SK-N-SH (cell line): ENCODE data around the gene ARHGEF12. TPM values are rescaled to one million over a fixed set of nuclear protein-coding genes. Genes with fewer than 3 reads are reported as not detected.

Source experiments
- CTCF ChIA-PET: fragments of 300-600, 350-600 bp; formaldehyde crosslinking; extraction: SDS; loops from one replicate; lab custom pipeline; 2021; lab: Yijun Ruan, JAX
- POLR2A ChIA-PET: fragments of 350-600 bp; sonication (Branson Sonifier 250); formaldehyde crosslinking; extraction: SDS; loops from one replicate; lab custom pipeline; 2020; ENCODE audit warnings: antibody characterized with exemption, inconsistent platforms; lab: Yijun Ruan, JAX
- DNase-seq: peaks from one replicate; pipeline ENCODE4 v3.0.0; 2012
- H2AFZ ChIP-seq: fragments of 200-600 bp; sonication (generic); 2 replicates; pipeline ENCODE4 v1.8.1; 2016; ENCODE audit warnings: antibody characterized with exemption, mild to moderate bottlenecking, low read depth
- H3F3A ChIP-seq: fragments of 200-600 bp; sonication (generic); replicated peaks from 2 replicates; pipeline ENCODE3; 2016; ENCODE audit warnings: antibody characterized with exemption, mild to moderate bottlenecking; ENCODE audit not compliant: insufficient read depth
- H3K27ac ChIP-seq, 2 experiments: fragments of 200-500 bp in 1 of 2; fragments of 200-600 bp in 1 of 2; sonication (Bioruptor generic) in 1 of 2; sonication (generic), shearing (Covaris generic) in 1 of 2; 2 replicates each; pipeline versions ENCODE4 v1.5.1 to v1.6.1; 2014 to 2016; ENCODE audit warnings: low read depth in 2 of 2, inconsistent platforms in 1 of 2, low read length in 1 of 2, mild to moderate bottlenecking in 1 of 2, mixed read lengths in 1 of 2
- H3K27me3 ChIP-seq: fragments of 200-600 bp; sonication (generic), shearing (Covaris generic); 2 replicates; pipeline ENCODE4 v1.6.1; 2016; ENCODE audit warnings: mixed run types; ENCODE audit not compliant: insufficient read depth
- H3K36me3 ChIP-seq, 2 experiments: fragments of 200-500 bp in 1 of 2; fragments of 200-600 bp in 1 of 2; sonication (Bioruptor generic) in 1 of 2; sonication (generic) in 1 of 2; replicated peaks in 1 of 2; 2 replicates each; pipeline versions ENCODE3 to v1.5.1; 2014 to 2016; ENCODE audit warnings: low read length in 1 of 2, mild to moderate bottlenecking in 1 of 2; ENCODE audit not compliant: insufficient read depth in 2 of 2, control insufficient read depth in 1 of 2
- H3K4me1 ChIP-seq, 2 experiments: fragments of 200-500 bp in 1 of 2; fragments of 200-600 bp in 1 of 2; sonication (Bioruptor generic) in 1 of 2; sonication (generic), shearing (Covaris generic) in 1 of 2; 2 replicates each; pipeline versions ENCODE4 v1.5.1 to v1.6.1; 2014 to 2016; ENCODE audit warnings: low read depth in 1 of 2, low read length in 1 of 2, mixed run types in 1 of 2; ENCODE audit not compliant: insufficient read depth in 2 of 2, control insufficient read depth in 1 of 2
- H3K4me2 ChIP-seq: fragments of 200-600 bp; sonication (generic), shearing (Covaris generic); 2 replicates; pipeline ENCODE4 v1.6.1; 2017; ENCODE audit warnings: mixed run types
- H3K4me3 ChIP-seq, 2 experiments: fragments of 200-500 bp in 1 of 2; fragments of 200-600 bp in 1 of 2; sonication (Bioruptor generic) in 1 of 2; sonication (generic), shearing (Covaris generic) in 1 of 2; 2 replicates each; pipeline versions ENCODE4 v1.5.1 to v1.8.1; 2014 to 2016; ENCODE audit warnings: low read depth in 2 of 2, inconsistent platforms in 1 of 2, low read length in 1 of 2, mild to moderate bottlenecking in 1 of 2, mixed read lengths in 1 of 2, moderate library complexity in 1 of 2
- H3K79me2 ChIP-seq: fragments of 200-600 bp; sonication (generic); 2 replicates; pipeline ENCODE4 v1.8.1; 2017; ENCODE audit warnings: mild to moderate bottlenecking; ENCODE audit not compliant: insufficient read depth
- H3K9ac ChIP-seq: fragments of 200-600 bp; sonication (generic); 2 replicates; pipeline ENCODE4 v1.6.1; 2017; ENCODE audit warnings: mixed run types
- H3K9me2 ChIP-seq: fragments of 200-600 bp; sonication (generic); 2 replicates; pipeline ENCODE4 v1.6.1; 2017; ENCODE audit warnings: mixed run types
- H3K9me3 ChIP-seq: fragments of 200-600 bp; sonication (generic); 2 replicates; pipeline ENCODE4 v1.6.1; 2017; ENCODE audit warnings: mixed run types, mild to moderate bottlenecking, moderate library complexity
- H4K20me1 ChIP-seq: fragments of 200-600 bp; sonication (generic); 2 replicates; pipeline ENCODE4 v1.6.1; 2017; ENCODE audit warnings: mild to moderate bottlenecking, mixed run types; ENCODE audit not compliant: insufficient read depth
- CHD2 ChIP-seq: fragments of 150-350 bp; IDR thresholded peaks from 2 replicates; pipeline ENCODE4 v1.6.1; 2018; ENCODE audit warnings: low read length; ENCODE audit not compliant: partially characterized antibody
- CTCF ChIP-seq: fragments of 200-600 bp; sonication (generic); IDR thresholded peaks from 2 replicates; pipeline ENCODE4 v1.6.1; 2017; ENCODE audit warnings: antibody characterized with exemption, mild to moderate bottlenecking, moderate library complexity
- ELF1 ChIP-seq: IDR thresholded peaks from 2 replicates; pipeline ENCODE4 v1.4.0; 2012
- FOXJ3 ChIP-seq: sonication (generic); formaldehyde crosslinking; IDR thresholded peaks from 2 replicates; pipeline ENCODE4 v1.5.1; 2020; ENCODE audit warnings: mild to moderate bottlenecking, missing genetic modification reagents
- IRF3 ChIP-seq: fragments of 150-350 bp; IDR thresholded peaks from 2 replicates; pipeline ENCODE4 v1.6.1; 2016; ENCODE audit warnings: mild to moderate bottlenecking, low read depth, low read length
- JUND ChIP-seq: IDR thresholded peaks from 2 replicates; pipeline ENCODE4 v1.4.0; 2012
- MXI1 ChIP-seq: IDR thresholded peaks from 2 replicates; pipeline ENCODE4 v1.6.1; 2012; ENCODE audit warnings: mild to moderate bottlenecking, low read depth, low read length, improper control_type of control experiment
- PBX3 ChIP-seq: IDR thresholded peaks from 2 replicates; pipeline ENCODE4; 2012
- RAD21 ChIP-seq: IDR thresholded peaks from 2 replicates; pipeline ENCODE4 v1.6.1; 2012; ENCODE audit warnings: mild to moderate bottlenecking, low read length
- RCOR1 ChIP-seq: fragments of 150-350 bp; IDR thresholded peaks from 2 replicates; pipeline ENCODE4 v1.6.1; 2017; ENCODE audit warnings: antibody characterized with exemption, low read length
- REST ChIP-seq: IDR thresholded peaks from 2 replicates; pipeline ENCODE4 v1.6.1; 2012; ENCODE audit warnings: mild to moderate bottlenecking, low read depth, low read length, moderate library complexity
- RFX5 ChIP-seq: IDR thresholded peaks from 2 replicates; pipeline ENCODE4 v1.6.1; 2012; ENCODE audit warnings: mild to moderate bottlenecking, improper control_type of control experiment, low read length
- RXRA ChIP-seq: IDR thresholded peaks from 2 replicates; pipeline ENCODE4 v1.4.0; 2012; ENCODE audit warnings: low read depth, mild to moderate bottlenecking, borderline replicate concordance
- SMC3 ChIP-seq: IDR thresholded peaks from 2 replicates; pipeline ENCODE4 v1.6.1; 2012; ENCODE audit warnings: low read depth, low read length, improper control_type of control experiment
- USF1 ChIP-seq: IDR thresholded peaks from 2 replicates; pipeline ENCODE4 v1.4.0; 2012; ENCODE audit warnings: low read depth, borderline replicate concordance
- YY1 ChIP-seq: IDR thresholded peaks from 2 replicates; pipeline ENCODE4 v1.4.0; 2012; ENCODE audit warnings: low read depth, mild to moderate bottlenecking
- ZBTB33 ChIP-seq: IDR thresholded peaks from 2 replicates; pipeline ENCODE4 v1.4.0; 2012; ENCODE audit warnings: low read depth, borderline replicate concordance
- WGBS: methylation state at CpG from one replicate; pipeline ENCODE4 v1.1.6; 2017; ENCODE audit warnings: low lambda C conversion rate; 5-methylcytosine and 5-hydroxymethylcytosine counted together
- polyA plus RNA-seq, 3 experiments: library from polyadenylated mRNA; depleted of rRNA; stranded (reverse); fragments of >200 nt; gene quantifications; 2 replicates each; pipeline ENCODE4 v1.2.3, GENCODE V29; 2012

Gene ARHGEF12
- polyA plus RNA-seq, 1 of the 3 experiments (the other 2 are of a cell fraction), result 12.3 TPM

- Histone ChIP-seq H3K4me1 (peaks cover 0 to 13% of the 10 kb centered on the region in 2 experiments; a peak in 1 of 4 replicates), H3K4me2 (no peak overlapping the region), H4K20me1 (no peaks in the 10 kb centered on the region), H3K4me3 (no peak overlapping the region), H3K9me2 (no peaks in the 10 kb centered on the region), H3K79me2 (no peaks in the 10 kb centered on the region), H3K27ac (no peak overlapping the region), H3K9me3 (no peaks in the 10 kb centered on the region), H3F3A (no peaks in the 10 kb centered on the region), H3K36me3 (no peaks in the 10 kb centered on the region), H2AFZ (no peak overlapping the region), H3K9ac (no peak overlapping the region)
- ChIA-PET POLR2A (no interaction called here), CTCF (interaction anchor here (0.7 to 8.0 kb wide), 5 partner anchors 10 to 279 kb away, joined by 3 to 56 read pairs (median 4); partner anchors contain the start of gene GRIK4)
- no peak for DNase-seq
- TF ChIP-seq RXRA, result no peak
- TF ChIP-seq, all 33 proteins: peak for 0
- no peaks in the 10 kb centered on the region; the same call in 1 of the 2 replicates for H3K27me3 ChIP-seq
- WGBS, result 88% methylated on average over 3 of the region's 3 CpGs
Observed at GRCh38 chr11:120522736-120523135, 186.5 kb downstream of the ARHGEF12 start.

GRCh38 chr11:120523196-120523595 lies 187.0 kb downstream of the ARHGEF12 start:
- Histone ChIP-seq H3F3A (no peaks in the 10 kb centered on the region), H3K4me2 (no peak overlapping the region), H3K4me1 (peaks cover 0 to 10% of the 10 kb centered on the region in 2 experiments; a peak in 1 of 4 replicates), H2AFZ (no peak overlapping the region), H3K36me3 (no peaks in the 10 kb centered on the region), H3K9me3 (no peaks in the 10 kb centered on the region), H3K9me2 (no peaks in the 10 kb centered on the region), H3K4me3 (no peak overlapping the region), H3K27me3 (no peaks in the 10 kb centered on the region; the same call in 1 of the 2 replicates), H3K79me2 (no peaks in the 10 kb centered on the region), H3K9ac (no peak overlapping the region), H3K27ac (no peak overlapping the region), H4K20me1 (no peaks in the 10 kb centered on the region)
- ChIA-PET CTCF (interaction anchor here (0.7 to 8.0 kb wide), 4 partner anchors 11 to 279 kb away, joined by 3 to 56 read pairs (median 8); partner anchors contain the start of gene GRIK4), POLR2A (no interaction called here)
- no peak for TF ChIP-seq REST
- TF ChIP-seq MXI1, result no peak
- TF ChIP-seq SMC3, result no peak
- TF ChIP-seq YY1, result no peak
- no peak for TF ChIP-seq RCOR1
- no peak for TF ChIP-seq CTCF
- TF ChIP-seq USF1, result no peak
- TF ChIP-seq JUND, result no peak
- TF ChIP-seq IRF3, result no peak
- TF ChIP-seq CHD2, result no peak
- TF ChIP-seq ZBTB33, result no peak
- TF ChIP-seq ELF1, result no peak
- TF ChIP-seq RAD21, result no peak
- no peak for TF ChIP-seq FOXJ3 (CRISPR knock-in tag)
- TF ChIP-seq PBX3, result no peak
- no peak for TF ChIP-seq RFX5
- 78% methylated on average over 8 of the region's 12 CpGs for WGBS
- DNase-seq, result no peak
